H9 (cell line): Measurements from ENCODE around the gene EHD4. TPM values are rescaled to one million over a fixed set of nuclear protein-coding genes. Genes with fewer than 3 reads are reported as not detected.

Experiments used
- DNase-seq: peaks from one replicate; pipeline ENCODE4 v3.0.0-alpha.2; 2017
- H2AFZ ChIP-seq: one replicate; pipeline ENCODE4 v1.6.1; 2013; ENCODE audit warnings: mild to moderate bottlenecking, low read length, control low read depth, moderate library complexity
- H2AK5ac ChIP-seq: 2 replicates; pipeline ENCODE4 v1.6.1; 2013; ENCODE audit warnings: low read length, control low read depth, mixed read lengths; ENCODE audit not compliant: insufficient read length
- H2BK120ac ChIP-seq: one replicate; pipeline ENCODE4 v1.6.1; 2013; ENCODE audit warnings: low read depth, mild to moderate bottlenecking, low read length, control low read depth, inconsistent platforms; ENCODE audit not compliant: poor library complexity, severe bottlenecking
- H2BK12ac ChIP-seq: 2 replicates; pipeline ENCODE4 v1.6.1; 2013; ENCODE audit warnings: low read length, control low read depth, mixed read lengths, low read depth; ENCODE audit not compliant: insufficient read length
- H2BK15ac ChIP-seq: 2 replicates; pipeline ENCODE4 v1.6.1; 2013; ENCODE audit warnings: low read depth, low read length, control low read depth
- H2BK20ac ChIP-seq: one replicate; pipeline ENCODE4 v1.6.1; 2013; ENCODE audit warnings: low read depth, mild to moderate bottlenecking, low read length, control low read depth, inconsistent platforms; ENCODE audit not compliant: poor library complexity, severe bottlenecking
- H2BK5ac ChIP-seq: 2 replicates; pipeline ENCODE4 v1.6.1; 2013; ENCODE audit warnings: low read length, control low read depth, mixed read lengths; ENCODE audit not compliant: insufficient read length
- H3K14ac ChIP-seq: 2 replicates; pipeline ENCODE4 v1.6.1; 2013; ENCODE audit warnings: low read length, control low read depth; ENCODE audit not compliant: insufficient read depth
- H3K18ac ChIP-seq: 2 replicates; pipeline ENCODE4 v1.6.1; 2013; ENCODE audit warnings: low read depth, mild to moderate bottlenecking, mixed read lengths, low read length, control low read depth; ENCODE audit not compliant: insufficient read length
- H3K23ac ChIP-seq: 2 replicates; pipeline ENCODE4 v1.6.1; 2013; ENCODE audit warnings: low read length, control low read depth, mixed read lengths, low read depth; ENCODE audit not compliant: insufficient read length
- H3K23me2 ChIP-seq: 2 replicates; pipeline ENCODE4 v1.6.1; 2013; ENCODE audit warnings: low read depth, mild to moderate bottlenecking, mixed read lengths, low read length, control low read depth; ENCODE audit not compliant: insufficient read length, poor library complexity, severe bottlenecking
- H3K27ac ChIP-seq: 2 replicates; pipeline ENCODE4 v1.5.1; 2013; ENCODE audit warnings: low read length, control low read depth, mixed read lengths, low read depth; ENCODE audit not compliant: insufficient read length
- H3K27me3 ChIP-seq: 2 replicates; pipeline ENCODE4 v1.6.1; 2013; ENCODE audit warnings: low read length, control low read depth, inconsistent platforms; ENCODE audit not compliant: insufficient read depth
- H3K4ac ChIP-seq: 2 replicates; pipeline ENCODE4 v1.6.1; 2013; ENCODE audit warnings: low read depth, mild to moderate bottlenecking, control low read depth, inconsistent platforms, low read length, moderate library complexity
- H3K4me1 ChIP-seq: 2 replicates; pipeline ENCODE4 v1.6.1; 2013; ENCODE audit warnings: low read length, control low read depth, inconsistent platforms; ENCODE audit not compliant: insufficient read depth
- H3K4me2 ChIP-seq: 2 replicates; pipeline ENCODE4 v1.6.1; 2013; ENCODE audit warnings: low read length, control low read depth, mixed read lengths; ENCODE audit not compliant: insufficient read length, insufficient read depth
- H3K56ac ChIP-seq: 2 replicates; pipeline ENCODE4 v1.6.1; 2013; ENCODE audit warnings: low read depth, mild to moderate bottlenecking, mixed read lengths, low read length, control low read depth; ENCODE audit not compliant: insufficient read length
- H3K79me1 ChIP-seq: 2 replicates; pipeline ENCODE4 v1.6.1; 2013; ENCODE audit warnings: low read depth, mild to moderate bottlenecking, moderate library complexity, low read length, control low read depth, inconsistent platforms; ENCODE audit not compliant: insufficient read depth, poor library complexity, severe bottlenecking
- H3K79me2 ChIP-seq: 2 replicates; pipeline ENCODE4 v1.6.1; 2013; ENCODE audit warnings: low read length, control low read depth, inconsistent platforms; ENCODE audit not compliant: insufficient read depth
- H3K9ac ChIP-seq: 2 replicates; pipeline ENCODE4 v1.6.1; 2013; ENCODE audit warnings: low read length, control low read depth, mixed read lengths; ENCODE audit not compliant: insufficient read length; ENCODE audit errors: extremely low read depth
- H3K9me3 ChIP-seq: one replicate; pipeline ENCODE4 v1.6.1; 2013; ENCODE audit warnings: low read depth, low read length, inconsistent platforms; ENCODE audit not compliant: control insufficient read depth
- H3T11ph ChIP-seq: one replicate; pipeline ENCODE4 v1.6.1; 2013; ENCODE audit warnings: mild to moderate bottlenecking, low read length, control low read depth, inconsistent platforms
- H4K20me1 ChIP-seq: one replicate; pipeline ENCODE4 v1.6.1; 2013; ENCODE audit not compliant: control insufficient read depth, insufficient read length, insufficient read depth
- H4K5ac ChIP-seq: 2 replicates; pipeline ENCODE4 v1.6.1; 2013; ENCODE audit warnings: low read depth, mild to moderate bottlenecking, mixed read lengths, low read length, control low read depth; ENCODE audit not compliant: insufficient read length
- H4K8ac ChIP-seq: replicated peaks from 2 replicates; pipeline ENCODE4 v1.6.1; 2013; ENCODE audit warnings: low read length, control low read depth, mixed read lengths, low read depth; ENCODE audit not compliant: insufficient read length
- H4K91ac ChIP-seq: 2 replicates; pipeline ENCODE4 v1.6.1; 2013; ENCODE audit warnings: low read depth, mild to moderate bottlenecking, moderate library complexity, mixed read lengths, low read length, control low read depth; ENCODE audit not compliant: insufficient read length
- H3K27ac Mint-ChIP-seq, 3 experiments: 2 replicates in 2 of 3; 3 replicates in 1 of 3; pipeline ENCODE4 v1.8.0; 2020 to 2021; ENCODE audit warnings: mixed read lengths in 3 of 3, mild to moderate bottlenecking in 1 of 3, moderate library complexity in 1 of 3
- H3K27me3 Mint-ChIP-seq: 2 replicates; pipeline ENCODE4 v1.8.0; 2021; ENCODE audit warnings: low read depth, mild to moderate bottlenecking, moderate library complexity, mixed read lengths
- H3K36me3 Mint-ChIP-seq, 3 experiments: 2 replicates in 2 of 3; 3 replicates in 1 of 3; pipeline ENCODE4 v1.8.0; 2020 to 2021; ENCODE audit warnings: low read depth in 3 of 3, mixed read lengths in 3 of 3; ENCODE audit not compliant: insufficient read depth in 1 of 3
- H3K4me1 Mint-ChIP-seq, 2 experiments: 2 replicates each; pipeline ENCODE4 v1.8.0; 2020; ENCODE audit warnings: mixed read lengths in 2 of 2
- H3K4me3 Mint-ChIP-seq, 2 experiments: 2 replicates in 1 of 2; 3 replicates in 1 of 2; pipeline ENCODE4 v1.8.0; 2020 to 2021; ENCODE audit warnings: mild to moderate bottlenecking in 2 of 2, mixed read lengths in 2 of 2, moderate library complexity in 1 of 2
- H3K9me3 Mint-ChIP-seq, 2 experiments: 2 replicates in 1 of 2; 3 replicates in 1 of 2; pipeline ENCODE4 v1.8.0; 2020; ENCODE audit warnings: mild to moderate bottlenecking in 2 of 2, mixed read lengths in 2 of 2, moderate library complexity in 1 of 2
- CTCF ChIP-seq: fragments of 200-600 bp; sonication (generic); conservative IDR thresholded peaks from 3 replicates; pipeline ENCODE4 v1.8.0; 2021; ENCODE audit warnings: antibody characterized with exemption, mild to moderate bottlenecking
- WGBS: extraction: QIAGEN DNeasy Blood & Tissue Kit; methylation state at CpG from one replicate; pipeline ENCODE4 v1.1.7; 2013; ENCODE audit warnings: missing lambda C conversion rate, low lambda C conversion rate, mixed read lengths; ENCODE audit not compliant: insufficient read length; ENCODE audit errors: extremely low coverage; 5-methylcytosine and 5-hydroxymethylcytosine counted together
- total RNA-seq: library from RNA; stranded (reverse); gene quantifications from 2 replicates; pipeline ENCODE4 v1.2.1, GENCODE V29; 2021

Gene EHD4
- total RNA-seq, 1 experiment from 2014 or later: 22.9 TPM

- no peak overlapping the region for H3K4ac ChIP-seq
- H3K4me2 ChIP-seq: no peak overlapping the region
- no peak overlapping the region for H4K91ac ChIP-seq
- no peak for TF ChIP-seq CTCF
- Mint-ChIP-seq H3K27me3 (no peaks in the 10 kb centered on the region), H3K9me3 (no peaks in the 10 kb centered on the region; a peak in 1 of 5 replicates), H3K4me1 (peaks cover 0 to 5% of the 10 kb centered on the region in 2 experiments; a peak in 2 of 4 replicates), H3K36me3 (peaks cover 6 to 38% (median 19%) of the 10 kb centered on the region in 3 experiments), H3K4me3 (no peak overlapping the region), H3K27ac (peak overlapping the region in 1 of 3 experiments; percentile 48; a peak in 1 of 7 replicates)
- no peaks in the 10 kb centered on the region for H3K79me2 ChIP-seq
- no peak overlapping the region for H3T11ph ChIP-seq
- H3K79me1 ChIP-seq: no peaks in the 10 kb centered on the region
- no peak overlapping the region for H2BK5ac ChIP-seq
- H2AK5ac ChIP-seq: no peak overlapping the region
- WGBS: no CpG with 5 or more reads among the region's 6 CpGs
- H2BK15ac ChIP-seq: no peak overlapping the region
- no peaks in the 10 kb centered on the region for H3K23me2 ChIP-seq
- H3K27ac ChIP-seq: no peak overlapping the region
- no peak overlapping the region for H3K14ac ChIP-seq
- no peaks in the 10 kb centered on the region for H4K20me1 ChIP-seq
- no peak overlapping the region for H2BK120ac ChIP-seq
- H2BK20ac ChIP-seq: no peak overlapping the region
- no peak overlapping the region for H2BK12ac ChIP-seq
- H2AFZ ChIP-seq: no peak overlapping the region
- no peak overlapping the region for H3K18ac ChIP-seq
- H3K9ac ChIP-seq: no peak overlapping the region
- H3K4me1 ChIP-seq: no peaks in the 10 kb centered on the region
- H3K56ac ChIP-seq: no peak overlapping the region
- H3K23ac ChIP-seq: no peak overlapping the region
- H4K8ac ChIP-seq: no peak overlapping the region
- H3K27me3 ChIP-seq: no peaks in the 10 kb centered on the region
- no peak overlapping the region for H4K5ac ChIP-seq
- no peak for DNase-seq
- no peaks in the 10 kb centered on the region for H3K9me3 ChIP-seq
Observed at GRCh38 chr15:41896566-41896965, 75.8 kb downstream of the EHD4 start.
